A673 (cell line): ENCODE results near the gene FAM83F.

Experiments
- EZH2 ChIP-seq: fragments of 200-600 bp; sonication (generic); IDR thresholded peaks from 2 replicates; pipeline ENCODE4 v1.6.1; 2017; ENCODE audit warnings: borderline replicate concordance, low read depth, mild to moderate bottlenecking, mixed read lengths, antibody characterized with exemption, low read length; ENCODE audit not compliant: poor library complexity, severe bottlenecking
- TF ChIP-seq, protein P1 (sequence below): fragments of 300-800, 200-600 bp; sonication (generic); conservative IDR thresholded peaks from 2 replicates; pipeline ENCODE4 v1.5.1; 2017; ENCODE audit warnings: low read depth, mild to moderate bottlenecking, antibody characterized with exemption, low read length, moderate library complexity, mixed read lengths

- TF ChIP-seq, protein P1, sequence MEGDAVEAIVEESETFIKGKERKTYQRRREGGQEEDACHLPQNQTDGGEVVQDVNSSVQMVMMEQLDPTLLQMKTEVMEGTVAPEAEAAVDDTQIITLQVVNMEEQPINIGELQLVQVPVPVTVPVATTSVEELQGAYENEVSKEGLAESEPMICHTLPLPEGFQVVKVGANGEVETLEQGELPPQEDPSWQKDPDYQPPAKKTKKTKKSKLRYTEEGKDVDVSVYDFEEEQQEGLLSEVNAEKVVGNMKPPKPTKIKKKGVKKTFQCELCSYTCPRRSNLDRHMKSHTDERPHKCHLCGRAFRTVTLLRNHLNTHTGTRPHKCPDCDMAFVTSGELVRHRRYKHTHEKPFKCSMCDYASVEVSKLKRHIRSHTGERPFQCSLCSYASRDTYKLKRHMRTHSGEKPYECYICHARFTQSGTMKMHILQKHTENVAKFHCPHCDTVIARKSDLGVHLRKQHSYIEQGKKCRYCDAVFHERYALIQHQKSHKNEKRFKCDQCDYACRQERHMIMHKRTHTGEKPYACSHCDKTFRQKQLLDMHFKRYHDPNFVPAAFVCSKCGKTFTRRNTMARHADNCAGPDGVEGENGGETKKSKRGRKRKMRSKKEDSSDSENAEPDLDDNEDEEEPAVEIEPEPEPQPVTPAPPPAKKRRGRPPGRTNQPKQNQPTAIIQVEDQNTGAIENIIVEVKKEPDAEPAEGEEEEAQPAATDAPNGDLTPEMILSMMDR = no peak
- no peak for TF ChIP-seq EZH2
Observed at GRCh38 chr22:39947220-39948216, 47.2 kb upstream of the FAM83F start.
